MCF 10A (cell line): Measurements from ENCODE around the gene STK24. TPM values are rescaled to one million over a fixed set of nuclear protein-coding genes. Genes with fewer than 3 reads are reported as not detected.

Experiments used
- BruUV-seq: library from RNA; stranded (reverse); fragments of 400-500 nt; replicated peaks from 2 replicates; lab custom pipeline; 2021; lab: Mats Ljungman, UMichigan
- CTCF ChIA-PET: fragments of 300-600 bp; sonication (Branson Sonifier 250); formaldehyde crosslinking; extraction: SDS; loops from one replicate; lab custom pipeline; 2021; ENCODE audit warnings: antibody characterized with exemption, inconsistent platforms; lab: Yijun Ruan, JAX
- POLR2A ChIA-PET: fragments of 300-600, 350-650 bp; sonication (Branson Sonifier 250); formaldehyde crosslinking; extraction: SDS; loops from one replicate; lab custom pipeline; 2020; ENCODE audit warnings: antibody characterized with exemption, inconsistent platforms; lab: Yijun Ruan, JAX
- DNase-seq: peaks from one replicate; pipeline ENCODE4 v3.0.0-alpha.2; 2018; ENCODE audit not compliant: unreplicated experiment
- H3K27ac Mint-ChIP-seq: one replicate; pipeline ENCODE4 v1.8.0; 2022; ENCODE audit warnings: mild to moderate bottlenecking, low read depth, mixed read lengths; ENCODE audit not compliant: unreplicated experiment
- H3K27me3 Mint-ChIP-seq: one replicate; pipeline ENCODE4 v1.8.0; 2022; ENCODE audit warnings: mixed read lengths; ENCODE audit not compliant: insufficient read depth, unreplicated experiment
- H3K36me3 Mint-ChIP-seq: one replicate; pipeline ENCODE4 v1.8.0; 2022; ENCODE audit warnings: mild to moderate bottlenecking, moderate library complexity, mixed read lengths; ENCODE audit not compliant: insufficient read depth, unreplicated experiment
- H3K4me1 Mint-ChIP-seq: one replicate; pipeline ENCODE4 v1.8.0; 2022; ENCODE audit warnings: mixed read lengths; ENCODE audit not compliant: insufficient read depth, unreplicated experiment
- H3K4me3 Mint-ChIP-seq: one replicate; pipeline ENCODE4 v1.8.0; 2022; ENCODE audit warnings: mild to moderate bottlenecking, moderate library complexity, mixed read lengths; ENCODE audit not compliant: unreplicated experiment
- H3K9me3 Mint-ChIP-seq: one replicate; pipeline ENCODE4 v1.8.0; 2022; ENCODE audit warnings: mixed read lengths; ENCODE audit not compliant: unreplicated experiment
- intact Hi-C: fragments of 100-400 bp; cut with micrococcal nuclease; formaldehyde crosslinking; loops from 2 replicates; pipeline ENCODE4 v1.14.1; 2022
- total RNA-seq: library from RNA; stranded (reverse); gene quantifications from 2 replicates; pipeline ENCODE4 v1.2.3, GENCODE V29; 2022
- TF ChIP-seq, protein P1 (sequence below): fragments of 200-600 bp; IDR thresholded peaks from one replicate; pipeline ENCODE4 v1.8.0; 2022; ENCODE audit warnings: antibody characterized with exemption, mild to moderate bottlenecking; ENCODE audit not compliant: unreplicated experiment

STK24 gene
- total RNA-seq, 1 experiment from 2014 or later: 200 TPM

DNA sequence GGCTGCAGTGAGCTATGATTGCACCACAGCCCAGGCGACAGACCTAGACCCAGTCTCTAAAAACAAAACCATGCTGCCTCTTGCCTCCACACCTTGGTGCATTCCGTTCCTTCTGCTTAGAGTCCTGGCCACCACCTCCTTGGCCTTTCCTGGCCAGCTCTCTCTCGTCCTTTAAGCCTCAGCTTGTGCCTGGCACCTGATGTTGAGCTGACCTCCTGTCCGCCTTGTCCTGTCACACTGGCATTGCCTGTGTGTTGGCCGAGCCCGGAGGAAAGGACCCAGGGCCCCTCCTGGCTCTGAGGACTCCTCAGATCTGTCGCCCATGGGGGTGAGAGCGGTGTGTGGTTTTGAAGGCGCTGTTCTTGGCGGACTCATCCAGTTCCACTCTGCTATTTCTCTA is 143.3 kb downstream of the STK24 start:
- H3K4me1 Mint-ChIP-seq: no peaks in the 10 kb centered on the region
- no peaks in the 10 kb centered on the region for H3K9me3 Mint-ChIP-seq
- no peaks in the 10 kb centered on the region for H3K36me3 Mint-ChIP-seq
- H3K27me3 Mint-ChIP-seq: no peaks in the 10 kb centered on the region
- no peak for DNase-seq
- intact Hi-C loops: no loop called here
- TF ChIP-seq, protein P1, sequence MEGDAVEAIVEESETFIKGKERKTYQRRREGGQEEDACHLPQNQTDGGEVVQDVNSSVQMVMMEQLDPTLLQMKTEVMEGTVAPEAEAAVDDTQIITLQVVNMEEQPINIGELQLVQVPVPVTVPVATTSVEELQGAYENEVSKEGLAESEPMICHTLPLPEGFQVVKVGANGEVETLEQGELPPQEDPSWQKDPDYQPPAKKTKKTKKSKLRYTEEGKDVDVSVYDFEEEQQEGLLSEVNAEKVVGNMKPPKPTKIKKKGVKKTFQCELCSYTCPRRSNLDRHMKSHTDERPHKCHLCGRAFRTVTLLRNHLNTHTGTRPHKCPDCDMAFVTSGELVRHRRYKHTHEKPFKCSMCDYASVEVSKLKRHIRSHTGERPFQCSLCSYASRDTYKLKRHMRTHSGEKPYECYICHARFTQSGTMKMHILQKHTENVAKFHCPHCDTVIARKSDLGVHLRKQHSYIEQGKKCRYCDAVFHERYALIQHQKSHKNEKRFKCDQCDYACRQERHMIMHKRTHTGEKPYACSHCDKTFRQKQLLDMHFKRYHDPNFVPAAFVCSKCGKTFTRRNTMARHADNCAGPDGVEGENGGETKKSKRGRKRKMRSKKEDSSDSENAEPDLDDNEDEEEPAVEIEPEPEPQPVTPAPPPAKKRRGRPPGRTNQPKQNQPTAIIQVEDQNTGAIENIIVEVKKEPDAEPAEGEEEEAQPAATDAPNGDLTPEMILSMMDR: no peak
- POLR2A ChIA-PET: no interaction called here
- no TSS peak for BruUV-seq
- no peak overlapping the region for H3K4me3 Mint-ChIP-seq
- CTCF ChIA-PET: interaction anchor here (2.4 kb wide), 1 partner anchor 12 kb away, joined by 11 read pairs; no protein-coding TSS in a partner anchor
- H3K27ac Mint-ChIP-seq: no peak overlapping the region

GRCh38 chr13:98432638-98433037 is 144.3 kb downstream of the STK24 start:
- BruUV-seq: no TSS peak
- Mint-ChIP-seq H3K27ac (no peak overlapping the region), H3K4me3 (no peak overlapping the region), H3K36me3 (no peaks in the 10 kb centered on the region), H3K9me3 (no peaks in the 10 kb centered on the region), H3K4me1 (no peaks in the 10 kb centered on the region), H3K27me3 (no peaks in the 10 kb centered on the region)
- TF ChIP-seq, protein P1: no peak
- intact Hi-C loops: no loop called here
- ChIA-PET CTCF (interaction anchor here (0.6 kb wide), 2 partner anchors 29 to 324 kb away, joined by 3 to 4 read pairs; no protein-coding TSS in a partner anchor), POLR2A (no interaction called here)
- no peak for DNase-seq

DNA sequence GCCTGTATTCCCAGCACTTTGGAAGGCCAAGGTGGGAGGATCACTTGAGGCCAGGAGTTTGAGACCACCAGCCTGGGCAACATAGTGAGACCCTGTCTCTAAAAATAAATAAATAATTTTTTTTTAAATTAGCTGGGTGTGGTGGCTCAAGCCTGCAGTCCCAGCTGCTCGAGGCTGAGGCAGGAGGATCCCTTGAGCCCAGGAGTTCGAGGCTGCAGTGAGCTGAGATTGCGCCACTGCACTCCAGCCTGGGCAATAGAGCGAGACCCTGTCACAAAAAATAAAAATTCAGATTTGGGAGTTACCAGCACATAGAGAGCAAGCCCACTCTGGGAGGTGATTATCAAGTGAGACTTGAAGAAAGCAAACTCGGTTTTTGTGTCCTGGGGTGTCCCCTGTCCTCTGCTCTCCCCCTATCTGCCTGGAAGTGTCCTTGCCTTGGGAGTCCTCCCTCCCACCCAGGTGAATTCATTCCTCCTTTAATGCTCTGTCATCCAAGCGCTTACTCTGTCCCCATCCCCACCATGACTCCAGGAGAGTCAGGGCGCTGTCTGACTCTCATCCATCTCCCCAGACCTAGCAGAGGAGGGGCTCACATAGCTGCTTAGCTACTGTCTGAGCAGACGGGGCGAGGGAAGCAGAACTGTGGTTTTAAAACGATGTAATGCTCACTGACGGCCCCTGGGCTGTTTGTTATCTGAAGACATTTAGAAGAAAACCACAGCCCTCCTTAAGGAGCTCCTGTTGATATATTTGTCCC is 146.8 kb downstream of the STK24 start:
- Mint-ChIP-seq H3K27me3 (no peaks in the 10 kb centered on the region), H3K4me3 (no peak overlapping the region), H3K36me3 (no peaks in the 10 kb centered on the region), H3K9me3 (no peaks in the 10 kb centered on the region), H3K27ac (no peak overlapping the region), H3K4me1 (no peaks in the 10 kb centered on the region)
- no peak for DNase-seq
- TF ChIP-seq, protein P1: no peak
- intact Hi-C loops: no loop called here
- ChIA-PET CTCF (interaction anchor here (0.6 to 2.4 kb wide), 4 partner anchors 223 to 573 kb away, joined by 3 to 15 read pairs (median 3); no protein-coding TSS in a partner anchor), POLR2A (no interaction called here)
- BruUV-seq: no TSS peak

DNA sequence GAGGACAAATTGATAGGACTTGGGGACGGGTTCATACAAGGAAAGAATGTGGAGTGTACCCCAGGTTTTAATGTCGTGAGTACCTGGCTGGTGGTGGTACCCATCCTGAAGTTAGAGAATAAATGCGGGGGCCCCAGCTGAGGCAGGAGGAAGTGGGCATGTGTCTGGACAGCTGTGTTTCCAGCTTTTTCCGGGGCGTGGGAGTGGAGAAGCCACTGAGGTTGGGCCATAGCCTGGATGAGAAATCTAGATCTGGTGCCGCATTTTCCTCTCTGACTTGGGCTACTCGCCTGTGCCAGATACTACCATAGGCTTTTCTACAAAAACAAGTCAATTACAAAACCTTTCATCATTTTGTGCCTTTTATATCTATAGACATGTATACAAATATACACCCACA is 147.4 kb downstream of the STK24 start:
- TF ChIP-seq, protein P1: no peak
- Mint-ChIP-seq H3K36me3 (no peaks in the 10 kb centered on the region), H3K4me3 (no peak overlapping the region), H3K27ac (no peak overlapping the region), H3K27me3 (no peaks in the 10 kb centered on the region), H3K4me1 (no peaks in the 10 kb centered on the region), H3K9me3 (no peaks in the 10 kb centered on the region)
- DNase-seq: no peak
- no TSS peak for BruUV-seq
- intact Hi-C loops: no loop called here
- CTCF ChIA-PET: interaction anchor here (0.6 to 1.6 kb wide), 2 partner anchors 224 to 286 kb away, joined by 3 read pairs; no protein-coding TSS in a partner anchor
- POLR2A ChIA-PET: no interaction called here
